ENCODE measurements around the gene KNDC1. TPM values are rescaled to one million over a fixed set of nuclear protein-coding genes. Genes with fewer than 3 reads are reported as not detected.

The KNDC1 gene
- total RNA-seq, 1 experiment from 2014 or later, result 1.7 TPM

- peaks cover 11% of the 10 kb centered on the region for H3K4me1 ChIP-seq (replicated peaks; ENCODE audit: insufficient read depth)
- no peak for DNase-seq
- no peak overlapping the region for H2AFZ ChIP-seq
- H3K36me3 ChIP-seq (ENCODE audit: low read depth), result no peaks in the 10 kb centered on the region
- BruUV-seq (replicated peaks), result no TSS peak
- H3K4me3 ChIP-seq, result no peak overlapping the region
- H3K9me2 ChIP-seq (ENCODE audit: insufficient read depth), result no peaks in the 10 kb centered on the region
- H3K9me3 ChIP-seq (ENCODE audit: insufficient read depth, low read depth), result no peaks in the 10 kb centered on the region
- TF ChIP-seq EZH2 (IDR thresholded peaks at IDR 0.05; ENCODE audit: low read depth), result no peak
- no peak for TF ChIP-seq CTCF (conservative IDR thresholded peaks at IDR 0.05)
- H3K4me2 ChIP-seq, result no peak overlapping the region
- ChIA-PET CTCF (no interaction called here), POLR2A (ENCODE audit: unreplicated experiment) (no interaction called here)
- no peaks in the 10 kb centered on the region for H3K27me3 ChIP-seq (ENCODE audit: insufficient read depth, low read depth)
- 0 out of 2 replicates have a peak, but pooled peaks cover 5% of the 10 kb centered on the region for H3K79me2 ChIP-seq (ENCODE audit: low read depth)
- no peak overlapping the region for H3K27ac ChIP-seq
- intact Hi-C loops (cut with micrococcal nuclease; ENCODE audit: unreplicated experiment), result no loop called here
- H3F3A ChIP-seq (ENCODE audit: insufficient read depth, low read depth), result no peaks in the 10 kb centered on the region
- H4K20me1 ChIP-seq (ENCODE audit: insufficient read depth), result no peaks in the 10 kb centered on the region
Measured at GRCh38 chr10:133270773-133271297, 110.8 kb downstream of the KNDC1 start.

- ChIA-PET POLR2A (ENCODE audit: unreplicated experiment) (no interaction called here), CTCF (no interaction called here)
- H3F3A ChIP-seq (ENCODE audit: insufficient read depth, low read depth), result no peaks in the 10 kb centered on the region
- DNase-seq, result no peak
- BruUV-seq (replicated peaks), result no TSS peak
- H3K4me1 ChIP-seq (replicated peaks; ENCODE audit: insufficient read depth), result peaks cover 11% of the 10 kb centered on the region
- H3K27me3 ChIP-seq (ENCODE audit: insufficient read depth, low read depth), result no peaks in the 10 kb centered on the region
- TF ChIP-seq CTCF (conservative IDR thresholded peaks at IDR 0.05) (no peak), EZH2 (IDR thresholded peaks at IDR 0.05; ENCODE audit: low read depth) (no peak)
- H3K4me2 ChIP-seq, result no peak overlapping the region
- H2AFZ ChIP-seq, result no peak overlapping the region
- H3K9me2 ChIP-seq (ENCODE audit: insufficient read depth), result no peaks in the 10 kb centered on the region
- H3K79me2 ChIP-seq (ENCODE audit: low read depth), result 0 out of 2 replicates have a peak, but pooled peaks cover 5% of the 10 kb centered on the region
- H3K9me3 ChIP-seq (ENCODE audit: insufficient read depth, low read depth), result no peaks in the 10 kb centered on the region
- no peak overlapping the region for H3K27ac ChIP-seq
- H3K4me3 ChIP-seq, result no peak overlapping the region
- no peaks in the 10 kb centered on the region for H3K36me3 ChIP-seq (ENCODE audit: low read depth)
- intact Hi-C loops (cut with micrococcal nuclease; ENCODE audit: unreplicated experiment), result no loop called here
- H4K20me1 ChIP-seq (ENCODE audit: insufficient read depth), result no peaks in the 10 kb centered on the region
Measured at GRCh38 chr10:133271521-133272300, 111.7 kb downstream of the KNDC1 start.

GRCh38 chr10:133272301-133272963 lies 112.4 kb downstream of the KNDC1 start:
- no peaks in the 10 kb centered on the region for H4K20me1 ChIP-seq (ENCODE audit: insufficient read depth)
- H3K79me2 ChIP-seq (ENCODE audit: low read depth), result 0 out of 2 replicates have a peak, but pooled peaks cover 5% of the 10 kb centered on the region
- no peak overlapping the region for H3K27ac ChIP-seq
- ChIA-PET CTCF (no interaction called here), POLR2A (ENCODE audit: unreplicated experiment) (no interaction called here)
- TF ChIP-seq CTCF (conservative IDR thresholded peaks at IDR 0.05) (no peak), EZH2 (IDR thresholded peaks at IDR 0.05; ENCODE audit: low read depth) (no peak)
- peaks cover 6% of the 10 kb centered on the region for H3F3A ChIP-seq (ENCODE audit: insufficient read depth, low read depth)
- DNase-seq, result no peak
- H3K4me2 ChIP-seq, result no peak overlapping the region
- H3K4me1 ChIP-seq (replicated peaks; ENCODE audit: insufficient read depth), result peaks cover 18% of the 10 kb centered on the region
- H3K9me2 ChIP-seq (ENCODE audit: insufficient read depth), result no peaks in the 10 kb centered on the region
- intact Hi-C loops (cut with micrococcal nuclease; ENCODE audit: unreplicated experiment), result no loop called here
- no peaks in the 10 kb centered on the region for H3K36me3 ChIP-seq (ENCODE audit: low read depth)
- no peaks in the 10 kb centered on the region for H3K9me3 ChIP-seq (ENCODE audit: insufficient read depth, low read depth)
- BruUV-seq (replicated peaks), result no TSS peak
- H2AFZ ChIP-seq, result no peak overlapping the region
- H3K27me3 ChIP-seq (ENCODE audit: insufficient read depth, low read depth), result no peaks in the 10 kb centered on the region
- no peak overlapping the region for H3K4me3 ChIP-seq
